ENCODE measurements around the gene MAGI1.

The MAGI1 gene

GRCh38 chr3:65819896-65820295, 218.8 kb downstream of the MAGI1 start:
- TF ChIP-seq CTCF (conservative IDR thresholded peaks at IDR 0.05; ENCODE audit: low read length) (no peak), EZH2phosphoT487 (IDR thresholded peaks at IDR 0.05; ENCODE audit: borderline replicate concordance) (no peak)
- Histone ChIP-seq H3K9me2 (replicated peaks; ENCODE audit: low read depth, low read length) (no peaks in the 10 kb centered on the region), H3K4me3 (ENCODE audit: low read length, poor library complexity, severe bottlenecking) (no peak overlapping the region), H3K9ac (ENCODE audit: low read depth, low read length, poor library complexity, severe bottlenecking) (no peak overlapping the region), H4K20me1 (ENCODE audit: insufficient read depth, low read length, poor library complexity, severe bottlenecking) (no peaks in the 10 kb centered on the region), H3K27me3 (ENCODE audit: insufficient read depth, low read length, poor library complexity, severe bottlenecking) (no peaks in the 10 kb centered on the region), H3K4me2 (ENCODE audit: low read depth, low read length, poor library complexity, severe bottlenecking) (no peak overlapping the region), H3K79me2 (ENCODE audit: insufficient read depth, low read length) (no peaks in the 10 kb centered on the region), H3K4me1 (ENCODE audit: insufficient read depth, low read length, poor library complexity, severe bottlenecking) (no peaks in the 10 kb centered on the region), H3K9me3 (ENCODE audit: insufficient read depth, low read depth, low read length) (no peaks in the 10 kb centered on the region), H3K36me3 (ENCODE audit: insufficient read depth, low read length) (no peaks in the 10 kb centered on the region), H3F3A (ENCODE audit: low read depth) (no peaks in the 10 kb centered on the region), H2AFZ (ENCODE audit: low read length) (no peak overlapping the region)

GRCh38 chr3:65817553-65818126, 221.1 kb downstream of the MAGI1 start:
- Histone ChIP-seq H2AFZ (ENCODE audit: low read length) (no peak overlapping the region), H4K20me1 (ENCODE audit: insufficient read depth, low read length, poor library complexity, severe bottlenecking) (no peaks in the 10 kb centered on the region), H3K4me2 (ENCODE audit: low read depth, low read length, poor library complexity, severe bottlenecking) (no peak overlapping the region), H3K27me3 (ENCODE audit: insufficient read depth, low read length, poor library complexity, severe bottlenecking) (no peaks in the 10 kb centered on the region), H3K9me3 (ENCODE audit: insufficient read depth, low read depth, low read length) (no peaks in the 10 kb centered on the region), H3K36me3 (ENCODE audit: insufficient read depth, low read length) (no peaks in the 10 kb centered on the region), H3K79me2 (ENCODE audit: insufficient read depth, low read length) (no peaks in the 10 kb centered on the region), H3K4me3 (ENCODE audit: low read length, poor library complexity, severe bottlenecking) (no peak overlapping the region), H3K9me2 (replicated peaks; ENCODE audit: low read depth, low read length) (no peaks in the 10 kb centered on the region), H3K4me1 (ENCODE audit: insufficient read depth, low read length, poor library complexity, severe bottlenecking) (no peaks in the 10 kb centered on the region), H3F3A (ENCODE audit: low read depth) (no peaks in the 10 kb centered on the region), H3K9ac (ENCODE audit: low read depth, low read length, poor library complexity, severe bottlenecking) (no peak overlapping the region)
- TF ChIP-seq CTCF (conservative IDR thresholded peaks at IDR 0.05; ENCODE audit: low read length), result no peak
- TF ChIP-seq EZH2phosphoT487 (IDR thresholded peaks at IDR 0.05; ENCODE audit: borderline replicate concordance), result no peak

- no peaks in the 10 kb centered on the region for H3K79me2 ChIP-seq (ENCODE audit: insufficient read depth, low read length)
- H3K9me2 ChIP-seq (replicated peaks; ENCODE audit: low read depth, low read length), result no peaks in the 10 kb centered on the region
- H3K4me1 ChIP-seq (ENCODE audit: insufficient read depth, low read length, poor library complexity, severe bottlenecking), result no peaks in the 10 kb centered on the region
- H3K4me2 ChIP-seq (ENCODE audit: low read depth, low read length, poor library complexity, severe bottlenecking), result no peak overlapping the region
- H3K9ac ChIP-seq (ENCODE audit: low read depth, low read length, poor library complexity, severe bottlenecking), result no peak overlapping the region
- H3K4me3 ChIP-seq (ENCODE audit: low read length, poor library complexity, severe bottlenecking), result no peak overlapping the region
- no peaks in the 10 kb centered on the region for H3K27me3 ChIP-seq (ENCODE audit: insufficient read depth, low read length, poor library complexity, severe bottlenecking)
- no peaks in the 10 kb centered on the region for H3F3A ChIP-seq (ENCODE audit: low read depth)
- no peaks in the 10 kb centered on the region for H4K20me1 ChIP-seq (ENCODE audit: insufficient read depth, low read length, poor library complexity, severe bottlenecking)
- H3K36me3 ChIP-seq (ENCODE audit: insufficient read depth, low read length), result no peaks in the 10 kb centered on the region
- TF ChIP-seq CTCF (conservative IDR thresholded peaks at IDR 0.05; ENCODE audit: low read length) (no peak), EZH2phosphoT487 (IDR thresholded peaks at IDR 0.05; ENCODE audit: borderline replicate concordance) (no peak)
- no peak overlapping the region for H2AFZ ChIP-seq (ENCODE audit: low read length)
- no peaks in the 10 kb centered on the region for H3K9me3 ChIP-seq (ENCODE audit: insufficient read depth, low read depth, low read length)
Observed at GRCh38 chr3:65816208-65816607, 222.5 kb downstream of the MAGI1 start.

All from Loucy (cell line).